HFF-Myc (cell line): ENCODE results near the gene STN1.

Source experiments
- DNase-seq: peaks from one replicate; pipeline ENCODE4 v3.0.0-alpha.2; 2011; ENCODE audit warnings: low read depth; ENCODE audit errors: extremely low read depth
- H3K4me3 ChIP-seq: replicated peaks from 2 replicates; pipeline ENCODE4 v1.5.1; 2011; ENCODE audit warnings: low read depth, mild to moderate bottlenecking, control low read depth, low read length
- CTCF ChIP-seq: IDR thresholded peaks from 2 replicates; pipeline ENCODE4 v1.5.1; 2012; ENCODE audit warnings: mild to moderate bottlenecking, low read depth, low read length, control low read depth; ENCODE audit errors: missing control alignments

Gene STN1

GRCh38 chr10:103936022-103936421 is 18.0 kb upstream of the STN1 start:
- H3K4me3 ChIP-seq = no peak overlapping the region
- no peak for TF ChIP-seq CTCF
- no peak for DNase-seq

GRCh38 chr10:103934308-103934707 is 16.3 kb upstream of the STN1 start:
- DNase-seq = no peak
- no peak for TF ChIP-seq CTCF
- no peak overlapping the region for H3K4me3 ChIP-seq

GRCh38 chr10:103933557-103934121 is 15.7 kb upstream of the STN1 start:
- no peak for TF ChIP-seq CTCF
- no peak overlapping the region for H3K4me3 ChIP-seq
- no peak for DNase-seq

- H3K4me3 ChIP-seq = no peak overlapping the region
- TF ChIP-seq CTCF = no peak
- no peak for DNase-seq
Measured at GRCh38 chr10:103932971-103933370, 15.0 kb upstream of the STN1 start.

GRCh38 chr10:103932271-103932670 is 14.3 kb upstream of the STN1 start:
- DNase-seq = no peak
- TF ChIP-seq CTCF = no peak

GRCh38 chr10:103931603-103932002 is 13.6 kb upstream of the STN1 start:
- DNase-seq = no peak
- TF ChIP-seq CTCF = no peak
- no peak overlapping the region for H3K4me3 ChIP-seq

More at GRCh38 chr10:103932271-103932670, 14.3 kb upstream of the STN1 start:
- no peak overlapping the region for H3K4me3 ChIP-seq

GRCh38 chr10:103930881-103931280 is 12.9 kb upstream of the STN1 start:
- TF ChIP-seq CTCF = no peak
- H3K4me3 ChIP-seq = no peak overlapping the region
- no peak for DNase-seq
